Stimulated activated CD8-positive, alpha-beta memory T cell treated with anti-CD3 and anti-CD28 coated beads, Interleukin-7, amount 100 ng/mL, for 4 hours (primary cell): ENCODE data around the gene SCAPER.
"Not testable (repeated sequence)": the region's sequence is repeated elsewhere in the genome, so short reads cannot be mapped to it uniquely, and the experiment has no call there.

Source experiments
- DNase-seq, 2 donors: peaks; one replicate each; pipeline ENCODE4 v3.0.0-alpha.2; 2020; ENCODE audit warnings: low read depth in 2 of 2

The SCAPER gene

DNA sequence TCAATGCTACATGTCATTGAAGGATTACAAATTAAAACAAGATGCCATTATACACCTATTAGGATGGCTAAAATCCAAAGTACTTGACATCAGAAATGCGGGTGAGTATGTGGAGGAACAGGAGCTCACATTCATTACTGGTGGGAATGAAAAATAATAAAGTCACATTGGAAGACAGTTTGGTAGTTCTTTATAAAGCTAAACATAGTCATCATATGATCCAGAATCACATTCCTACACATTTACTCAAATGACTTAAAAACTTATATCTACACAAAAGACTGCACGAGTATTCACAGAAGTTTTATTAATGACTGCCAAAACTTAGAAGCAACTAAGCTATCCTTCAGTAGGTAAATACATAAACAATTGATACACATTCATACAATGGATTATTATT lies 421.4 kb downstream of the SCAPER start:
- no peak for DNase-seq

DNA sequence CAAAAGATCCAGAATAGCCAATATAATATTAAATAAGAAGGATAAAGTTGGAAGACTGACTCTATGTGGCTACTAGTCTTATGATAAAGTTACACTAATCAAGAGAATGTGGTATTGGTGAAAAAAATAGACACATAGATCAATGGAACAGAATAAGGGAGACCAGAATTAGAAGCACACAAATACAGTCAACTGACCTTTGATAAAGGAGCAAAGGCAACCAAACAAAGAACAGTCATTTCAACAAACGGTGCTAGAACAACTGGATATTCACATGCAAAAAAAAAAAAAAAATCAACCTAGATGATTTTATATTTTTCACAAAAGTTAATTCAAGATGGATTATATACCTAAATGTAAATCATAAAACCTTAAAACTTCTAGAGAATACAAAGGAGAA lies 422.1 kb downstream of the SCAPER start:
- DNase-seq: no peak

DNA sequence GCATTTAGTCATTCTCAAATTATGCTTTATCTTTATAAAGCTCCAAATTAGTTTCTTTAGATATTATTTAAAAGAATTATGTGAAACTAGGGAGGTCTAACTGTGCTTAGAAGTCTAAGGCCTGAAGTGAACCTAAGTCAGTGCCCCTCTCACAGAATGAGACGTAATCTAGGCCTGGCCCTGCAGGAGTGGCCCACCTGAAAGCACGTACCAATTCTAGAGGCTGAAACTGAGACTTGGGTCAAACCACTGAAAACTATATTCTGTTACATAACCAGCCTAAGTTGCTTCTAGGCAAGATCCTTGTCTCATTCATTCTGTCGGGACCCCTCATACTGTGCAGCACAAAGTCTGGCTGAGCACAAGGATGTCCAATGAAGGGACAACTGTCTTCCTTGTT lies 424.9 kb downstream of the SCAPER start:
- no peak for DNase-seq

GRCh38 chr15:76470691-76471090 lies 434.4 kb downstream of the SCAPER start:
- DNase-seq: no peak

DNA sequence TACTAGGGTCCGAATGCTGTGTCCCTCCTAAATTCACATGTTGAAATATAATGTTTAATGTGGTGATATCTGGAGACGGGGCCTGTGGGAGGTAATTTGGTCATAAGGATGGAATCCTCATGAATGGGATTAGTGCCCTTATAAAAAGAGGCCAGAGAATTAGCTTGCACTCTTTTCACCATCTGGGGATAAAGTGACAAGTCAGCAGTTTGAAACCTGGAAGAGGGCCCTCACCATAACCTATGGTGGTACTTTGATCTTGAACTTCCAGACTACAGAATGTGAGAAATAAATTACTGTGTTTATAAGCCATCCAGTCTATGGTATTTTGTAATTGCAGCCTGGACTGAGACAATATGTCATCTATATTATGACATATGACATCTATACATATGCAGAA lies 436.4 kb downstream of the SCAPER start:
- DNase-seq: no peak

GRCh38 chr15:76467136-76467535 lies 438.0 kb downstream of the SCAPER start:
- DNase-seq: no peak

GRCh38 chr15:76465728-76466127 lies 439.4 kb downstream of the SCAPER start:
- DNase-seq: no peak

DNA sequence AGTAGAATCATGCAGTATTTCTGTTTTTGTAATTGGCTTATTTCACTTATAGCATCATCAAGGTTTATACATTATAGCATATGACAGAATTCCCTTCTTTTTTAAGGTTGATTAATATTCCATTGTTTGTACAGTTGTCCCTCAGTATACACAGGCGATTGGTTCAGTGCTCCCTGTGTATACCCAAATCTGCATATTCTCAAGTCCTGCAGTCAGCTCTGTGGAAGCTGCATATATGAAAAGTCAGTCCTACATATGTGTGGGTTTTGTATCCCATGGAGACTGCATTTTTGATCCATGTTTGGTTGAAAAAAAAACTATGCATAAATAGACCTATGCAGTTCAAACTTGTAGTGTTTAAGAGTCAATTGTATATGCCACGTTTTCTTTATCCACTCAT lies 440.9 kb downstream of the SCAPER start:
- DNase-seq: no peak

DNA sequence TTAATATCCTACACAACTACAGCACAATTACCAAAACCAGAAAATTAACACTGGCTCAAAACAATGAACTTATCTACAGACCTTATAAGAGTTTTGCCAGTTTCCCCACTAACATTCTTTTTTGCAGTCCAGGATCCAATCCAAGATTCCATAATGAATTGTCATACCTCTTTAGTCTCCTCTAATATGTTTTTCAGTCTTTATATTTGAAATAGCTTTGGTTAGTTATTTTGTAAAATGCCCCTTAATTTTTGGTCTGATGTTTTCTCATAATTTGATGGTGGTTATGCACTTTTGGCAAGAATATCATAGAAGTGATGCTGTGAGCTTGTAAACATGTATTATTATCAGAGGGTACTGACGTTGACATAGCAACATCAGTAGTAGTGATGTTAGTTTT lies 444.3 kb downstream of the SCAPER start:
- DNase-seq: no peak

DNA sequence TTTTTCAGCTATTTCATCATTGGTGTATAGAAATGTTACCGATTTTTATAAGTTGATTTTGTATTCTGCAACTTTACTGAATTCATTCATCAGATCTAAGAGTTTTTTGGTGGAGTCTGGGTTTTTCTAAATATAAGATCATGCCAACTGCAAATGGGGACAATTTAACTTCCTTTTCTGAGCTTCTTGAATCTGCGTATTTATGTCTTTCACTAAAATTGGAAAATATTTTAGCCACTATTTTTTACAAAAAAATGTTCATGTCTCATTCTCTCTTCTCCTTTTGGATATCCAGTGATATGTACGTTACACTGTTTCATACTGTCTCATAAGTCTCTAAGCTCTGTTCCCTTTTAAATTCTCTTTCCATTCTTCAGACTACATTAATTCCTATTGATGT lies 444.8 kb downstream of the SCAPER start:
- DNase-seq: no peak

GRCh38 chr15:76451540-76451939 lies 453.6 kb downstream of the SCAPER start:
- DNase-seq: no peak

GRCh38 chr15:76449455-76449854 lies 455.7 kb downstream of the SCAPER start:
- no peak for DNase-seq

- no peak for DNase-seq
These were observed 456.4 kb downstream of the SCAPER start for GRCh38 chr15:76448755-76449154.

DNA sequence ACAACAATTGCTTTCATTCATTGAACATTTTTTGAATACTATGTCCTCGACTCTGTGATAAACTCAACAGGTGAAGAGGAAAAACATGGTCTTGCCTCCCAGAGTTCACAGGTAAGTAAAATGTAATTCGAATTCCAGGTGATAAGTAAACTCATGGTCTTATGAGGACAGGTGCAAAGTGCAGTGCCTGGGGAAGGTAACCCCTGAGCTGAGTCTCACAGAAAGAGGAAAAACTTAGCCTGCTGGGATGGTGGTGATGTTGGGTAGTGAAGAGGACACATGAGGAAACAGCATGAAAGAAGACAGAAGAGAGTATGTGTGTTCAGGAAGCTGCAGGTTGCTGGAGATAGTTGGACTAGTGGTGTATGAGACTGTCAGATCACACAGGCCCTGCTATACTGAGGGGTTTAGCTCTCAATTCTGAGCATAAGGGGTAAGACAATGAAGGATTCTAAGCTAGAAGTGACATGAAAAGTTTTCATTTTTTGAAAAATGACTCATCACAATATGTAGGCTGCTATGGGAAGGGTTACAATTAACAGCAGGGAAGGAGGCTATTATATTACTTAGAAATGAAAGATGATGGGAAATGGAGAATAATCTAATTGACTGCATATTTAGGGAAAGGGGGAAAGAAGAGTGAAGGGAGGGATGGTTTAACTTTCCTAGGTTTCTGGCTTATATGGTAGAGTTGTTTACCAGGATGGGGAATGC lies 457.3 kb downstream of the SCAPER start:
- no peak for DNase-seq

GRCh38 chr15:76440441-76440840 lies 464.7 kb downstream of the SCAPER start:
- DNase-seq: no peak

DNA sequence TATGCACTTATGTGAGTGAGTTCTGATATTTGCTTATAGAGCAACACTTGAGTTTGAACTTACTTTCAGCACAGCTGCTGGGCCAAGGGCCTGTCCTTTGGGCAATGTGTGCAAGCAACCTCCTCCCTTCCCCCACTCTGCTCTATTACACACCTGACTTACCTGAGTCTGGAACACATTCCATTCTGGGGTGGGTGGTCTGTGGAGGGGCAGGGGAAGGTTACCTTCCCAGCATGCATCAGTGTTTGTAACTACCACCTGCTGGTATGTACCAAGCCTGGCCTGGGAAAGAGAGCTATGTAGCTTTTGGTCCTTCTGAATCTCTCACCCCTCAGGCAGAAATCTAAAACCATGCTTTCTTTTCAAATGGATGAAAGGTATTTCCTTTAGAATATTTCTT lies 465.6 kb downstream of the SCAPER start:
- DNase-seq: no peak

- DNase-seq: no peak
These were observed 471.2 kb downstream of the SCAPER start for GRCh38 chr15:76433798-76434400.

GRCh38 chr15:76433036-76433435 lies 472.1 kb downstream of the SCAPER start:
- not testable (repeated sequence) for DNase-seq

GRCh38 chr15:76432604-76433003 lies 472.5 kb downstream of the SCAPER start:
- no peak for DNase-seq

DNA sequence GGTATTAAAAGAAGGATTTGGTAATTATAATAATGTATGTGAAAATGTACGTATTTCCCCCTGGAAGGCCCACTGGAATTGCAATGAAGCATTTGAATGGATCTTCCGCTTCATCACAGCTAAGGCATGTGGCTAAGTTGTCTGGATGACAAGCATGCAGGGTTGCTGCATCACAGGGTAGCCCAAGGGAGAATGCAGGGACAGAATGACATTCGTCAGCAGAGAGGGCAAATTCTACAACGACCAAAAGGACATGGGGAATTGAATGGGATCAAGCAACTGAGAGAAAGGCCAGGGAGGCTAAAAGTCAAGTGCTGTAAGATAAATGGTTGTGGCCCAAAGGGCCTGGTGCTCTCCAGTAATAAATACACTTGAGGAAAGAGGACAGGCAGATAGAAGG lies 473.2 kb downstream of the SCAPER start:
- no peak for DNase-seq

- DNase-seq: not testable (repeated sequence)
These were observed 474.4 kb downstream of the SCAPER start for GRCh38 chr15:76430711-76431110.

GRCh38 chr15:76429661-76430060 lies 475.5 kb downstream of the SCAPER start:
- no peak for DNase-seq

DNA sequence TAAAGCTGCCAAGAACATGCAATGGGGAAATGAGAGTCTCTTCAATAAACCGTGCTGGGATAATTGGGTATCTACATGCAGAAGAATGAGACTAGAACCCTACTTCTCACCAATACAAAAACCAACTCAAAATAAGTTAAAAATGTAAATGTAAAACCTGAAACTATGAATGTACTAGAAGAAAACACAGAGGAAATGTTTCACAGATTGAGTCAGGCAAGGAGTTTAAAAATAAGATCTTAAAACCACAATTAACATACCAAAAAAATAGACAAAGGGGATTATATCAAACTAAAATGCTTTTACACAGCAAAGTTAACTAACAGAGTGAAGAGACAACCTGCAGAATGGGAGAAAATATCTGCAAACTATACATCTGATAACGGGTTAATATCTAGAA lies 478.2 kb downstream of the SCAPER start:
- no peak for DNase-seq
